ENCODE results near the gene AIDA. TPM values are rescaled to one million over a fixed set of nuclear protein-coding genes. Genes with fewer than 3 reads are reported as not detected.

Gene AIDA
- total and polyA plus RNA-seq, 2 experiments from 2014 or later = 25.7 to 34.4 TPM

DNA sequence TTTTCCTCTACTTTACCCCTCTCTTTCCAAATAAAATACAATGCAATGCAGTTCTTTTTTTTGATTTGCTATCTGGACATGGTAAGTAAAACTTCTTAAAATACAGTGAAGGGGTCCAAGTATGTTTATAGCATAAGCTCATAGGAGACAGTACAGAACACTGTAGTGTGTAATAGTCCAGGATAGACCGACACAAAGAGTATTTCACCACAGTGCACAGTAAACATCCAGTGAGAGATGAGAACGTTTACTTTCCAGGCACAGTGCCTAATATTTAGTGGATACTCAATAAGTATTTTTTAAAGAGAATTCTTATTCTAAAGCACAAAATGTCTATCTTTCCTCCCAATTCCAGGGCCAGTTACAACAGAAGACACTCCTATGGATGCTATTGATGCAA lies 79.5 kb downstream of the AIDA start:
- Histone ChIP-seq H3K27ac (no peak overlapping the region), H3K79me2 (peaks cover 3% of the 10 kb centered on the region), H3K4me2 (no peak overlapping the region), H3K36me3 (replicated peaks; ENCODE audit: insufficient read depth, low read depth) (no peaks in the 10 kb centered on the region), H3K4me1 (ENCODE audit: insufficient read depth) (no peaks in the 10 kb centered on the region), H3K9me2 (replicated peaks; ENCODE audit: insufficient read depth) (no peaks in the 10 kb centered on the region), H3K27me3 (no peaks in the 10 kb centered on the region), H3K4me3 (no peak overlapping the region), H3K9me3 (ENCODE audit: low read depth) (no peaks in the 10 kb centered on the region), H4K20me1 (ENCODE audit: insufficient read depth, poor library complexity, severe bottlenecking) (no peaks in the 10 kb centered on the region), H2AFZ (no peak overlapping the region)
- 78% methylated on average over 2 of the region's 2 CpGs for WGBS (ENCODE audit: low lambda C conversion rate, missing lambda C conversion rate)
- TF ChIP-seq, protein P1, sequence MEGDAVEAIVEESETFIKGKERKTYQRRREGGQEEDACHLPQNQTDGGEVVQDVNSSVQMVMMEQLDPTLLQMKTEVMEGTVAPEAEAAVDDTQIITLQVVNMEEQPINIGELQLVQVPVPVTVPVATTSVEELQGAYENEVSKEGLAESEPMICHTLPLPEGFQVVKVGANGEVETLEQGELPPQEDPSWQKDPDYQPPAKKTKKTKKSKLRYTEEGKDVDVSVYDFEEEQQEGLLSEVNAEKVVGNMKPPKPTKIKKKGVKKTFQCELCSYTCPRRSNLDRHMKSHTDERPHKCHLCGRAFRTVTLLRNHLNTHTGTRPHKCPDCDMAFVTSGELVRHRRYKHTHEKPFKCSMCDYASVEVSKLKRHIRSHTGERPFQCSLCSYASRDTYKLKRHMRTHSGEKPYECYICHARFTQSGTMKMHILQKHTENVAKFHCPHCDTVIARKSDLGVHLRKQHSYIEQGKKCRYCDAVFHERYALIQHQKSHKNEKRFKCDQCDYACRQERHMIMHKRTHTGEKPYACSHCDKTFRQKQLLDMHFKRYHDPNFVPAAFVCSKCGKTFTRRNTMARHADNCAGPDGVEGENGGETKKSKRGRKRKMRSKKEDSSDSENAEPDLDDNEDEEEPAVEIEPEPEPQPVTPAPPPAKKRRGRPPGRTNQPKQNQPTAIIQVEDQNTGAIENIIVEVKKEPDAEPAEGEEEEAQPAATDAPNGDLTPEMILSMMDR (IDR thresholded peaks at IDR 0.05; ENCODE audit: poor library complexity) = no peak
- TF ChIP-seq EZH2phosphoT487 (IDR thresholded peaks at IDR 0.05; ENCODE audit: low read depth, severe bottlenecking, unreplicated experiment) = no peak
- TF ChIP-seq EZH2 (IDR thresholded peaks at IDR 0.05; ENCODE audit: borderline replicate concordance) = no peak
- no peak for DNase-seq (ENCODE audit: low spot score)

DNA sequence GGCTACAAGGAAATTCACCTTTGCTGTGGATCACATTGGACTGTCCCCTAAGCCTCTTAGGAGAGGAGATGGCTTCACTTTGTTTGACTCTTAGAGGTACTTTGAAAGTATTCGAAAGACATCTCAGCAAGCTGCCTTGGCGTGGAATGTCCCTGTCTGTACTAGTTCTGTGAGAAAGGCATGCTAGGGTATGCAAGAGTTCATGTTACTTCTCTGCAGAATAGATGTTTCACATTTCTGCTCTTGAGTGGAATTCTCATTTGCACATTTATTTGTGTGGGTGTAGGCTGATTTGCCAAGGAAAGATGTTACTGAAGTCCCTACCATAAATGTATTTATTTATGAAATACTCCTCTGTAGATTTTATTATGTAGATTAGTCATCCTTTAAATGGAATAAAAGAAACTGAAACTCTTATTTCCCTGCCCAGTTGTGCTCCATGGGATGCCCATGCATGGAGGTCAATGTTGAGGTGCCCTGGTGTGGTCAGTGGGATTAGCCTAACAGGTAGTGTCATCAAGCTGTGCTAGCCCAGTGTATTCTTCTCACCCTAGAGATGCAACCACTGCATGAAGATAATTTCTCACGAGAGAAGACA lies 80.6 kb downstream of the AIDA start:
- Histone ChIP-seq H3K79me2 (peaks cover 3% of the 10 kb centered on the region), H3K27me3 (no peaks in the 10 kb centered on the region), H3K9me2 (replicated peaks; ENCODE audit: insufficient read depth) (no peaks in the 10 kb centered on the region), H3K9me3 (ENCODE audit: low read depth) (no peaks in the 10 kb centered on the region), H3K4me2 (no peak overlapping the region), H2AFZ (no peak overlapping the region), H3K4me1 (ENCODE audit: insufficient read depth) (no peaks in the 10 kb centered on the region), H3K36me3 (replicated peaks; ENCODE audit: insufficient read depth, low read depth) (no peaks in the 10 kb centered on the region), H4K20me1 (ENCODE audit: insufficient read depth, poor library complexity, severe bottlenecking) (no peaks in the 10 kb centered on the region), H3K27ac (no peak overlapping the region), H3K4me3 (no peak overlapping the region)
- no peak for TF ChIP-seq EZH2phosphoT487 (IDR thresholded peaks at IDR 0.05; ENCODE audit: low read depth, severe bottlenecking, unreplicated experiment)
- no peak for TF ChIP-seq EZH2 (IDR thresholded peaks at IDR 0.05; ENCODE audit: borderline replicate concordance)
- TF ChIP-seq, protein P1 (IDR thresholded peaks at IDR 0.05; ENCODE audit: poor library complexity) = no peak
- DNase-seq (ENCODE audit: low spot score) = no peak
- WGBS (ENCODE audit: low lambda C conversion rate, missing lambda C conversion rate) = 97% methylated on average over 3 of the region's 3 CpGs

DNA sequence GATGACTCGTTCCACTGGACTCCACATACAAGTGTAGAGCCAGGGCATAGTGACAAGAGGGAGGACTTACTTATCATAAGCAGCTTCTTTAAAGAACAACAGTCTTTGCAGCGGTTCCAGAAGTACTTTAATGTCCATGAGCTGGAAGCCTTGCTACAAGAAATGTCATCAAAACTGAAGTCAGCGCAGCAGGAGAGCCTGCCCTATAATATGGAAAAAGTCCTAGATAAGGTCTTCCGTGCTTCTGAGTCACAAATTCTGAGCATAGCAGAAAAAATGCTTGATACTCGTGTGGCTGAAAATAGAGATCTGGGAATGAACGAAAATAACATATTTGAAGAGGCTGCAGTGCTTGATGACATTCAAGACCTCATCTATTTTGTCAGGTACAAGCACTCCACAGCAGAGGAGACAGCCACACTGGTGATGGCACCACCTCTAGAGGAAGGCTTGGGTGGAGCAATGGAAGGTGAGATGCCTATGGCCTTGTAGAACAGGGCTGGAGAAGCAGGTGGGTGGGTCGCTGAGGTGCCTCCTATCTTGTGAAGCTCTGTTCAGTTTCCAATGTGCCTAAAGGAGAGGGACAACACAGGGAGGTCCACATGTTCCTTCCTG lies 82.3 kb downstream of the AIDA start:
- TF ChIP-seq, protein P1 (IDR thresholded peaks at IDR 0.05; ENCODE audit: poor library complexity) = no peak
- TF ChIP-seq EZH2 (IDR thresholded peaks at IDR 0.05; ENCODE audit: borderline replicate concordance) = no peak
- TF ChIP-seq EZH2phosphoT487 (IDR thresholded peaks at IDR 0.05; ENCODE audit: low read depth, severe bottlenecking, unreplicated experiment) = no peak
- Histone ChIP-seq H3K4me2 (no peak overlapping the region), H3K27ac (no peak overlapping the region), H3K4me1 (ENCODE audit: insufficient read depth) (no peaks in the 10 kb centered on the region), H3K79me2 (no peaks in the 10 kb centered on the region), H3K4me3 (no peak overlapping the region), H3K9me3 (ENCODE audit: low read depth) (no peaks in the 10 kb centered on the region), H3K27me3 (no peaks in the 10 kb centered on the region), H2AFZ (no peak overlapping the region), H3K9me2 (replicated peaks; ENCODE audit: insufficient read depth) (no peaks in the 10 kb centered on the region), H3K36me3 (replicated peaks; ENCODE audit: insufficient read depth, low read depth) (no peaks in the 10 kb centered on the region), H4K20me1 (ENCODE audit: insufficient read depth, poor library complexity, severe bottlenecking) (no peaks in the 10 kb centered on the region)
- 94% methylated on average over 7 of the region's 7 CpGs for WGBS (ENCODE audit: low lambda C conversion rate, missing lambda C conversion rate)
- DNase-seq (ENCODE audit: low spot score) = no peak

Data from hepatocyte (in vitro differentiated cells).